HG03571 (cell line): ENCODE measurements around the gene PARD3B.

Source experiments
- ATAC-seq: cut with Tn5 transposase; IDR thresholded peaks from one replicate; pipeline ENCODE4 v1.9.1; 2021; ENCODE audit not compliant: unreplicated experiment

Gene PARD3B

GRCh38 chr2:204586444-204587180 lies 41.3 kb downstream of the PARD3B start:
- ATAC-seq = no peak

GRCh38 chr2:204590063-204590462 lies 44.8 kb downstream of the PARD3B start:
- ATAC-seq = no peak

- no peak for ATAC-seq
Measured at GRCh38 chr2:204591225-204591624, 46.0 kb downstream of the PARD3B start.

- no peak for ATAC-seq
Measured at GRCh38 chr2:204604061-204604460, 58.8 kb downstream of the PARD3B start.

- no peak for ATAC-seq
Measured at GRCh38 chr2:204608237-204608939, 63.1 kb downstream of the PARD3B start.

- ATAC-seq = no peak
Measured at GRCh38 chr2:204611017-204611631, 65.8 kb downstream of the PARD3B start.

GRCh38 chr2:204611764-204612163 lies 66.5 kb downstream of the PARD3B start:
- ATAC-seq = no peak

GRCh38 chr2:204613635-204614034 lies 68.4 kb downstream of the PARD3B start:
- no peak for ATAC-seq

- no peak for ATAC-seq
Measured at GRCh38 chr2:204615456-204615855, 70.2 kb downstream of the PARD3B start.

- no peak for ATAC-seq
Measured at GRCh38 chr2:204625135-204625534, 79.9 kb downstream of the PARD3B start.

GRCh38 chr2:204628926-204629712 lies 83.8 kb downstream of the PARD3B start:
- no peak for ATAC-seq

GRCh38 chr2:204632410-204632809 lies 87.1 kb downstream of the PARD3B start:
- no peak for ATAC-seq

- ATAC-seq = no peak
Measured at GRCh38 chr2:204634564-204634963, 89.3 kb downstream of the PARD3B start.

GRCh38 chr2:204635478-204635877 lies 90.2 kb downstream of the PARD3B start:
- no peak for ATAC-seq

- ATAC-seq = no peak
Measured at GRCh38 chr2:204638471-204639194, 93.4 kb downstream of the PARD3B start.

- no peak for ATAC-seq
Measured at GRCh38 chr2:204643326-204643725, 98.1 kb downstream of the PARD3B start.

- no peak for ATAC-seq
Measured at GRCh38 chr2:204645018-204645773, 99.9 kb downstream of the PARD3B start.

GRCh38 chr2:204647626-204648025 lies 102.4 kb downstream of the PARD3B start:
- ATAC-seq = no peak

- no peak for ATAC-seq
Measured at GRCh38 chr2:204650611-204651010, 105.3 kb downstream of the PARD3B start.

- ATAC-seq = no peak
Measured at GRCh38 chr2:204652063-204652462, 106.8 kb downstream of the PARD3B start.
